Measurements from ENCODE around the gene KAZN.

GRCh38 chr1:14808768-14809167 lies 210.3 kb downstream of the KAZN start:
- TF ChIP-seq ZBTB7A (IDR thresholded peaks at IDR 0.05; ENCODE audit: low read depth) (no peak), MAX (IDR thresholded peaks at IDR 0.05) (no peak), RAD21 (IDR thresholded peaks at IDR 0.05; ENCODE audit: low read depth) (no peak), TAF1 (IDR thresholded peaks at IDR 0.05; ENCODE audit: low read depth) (no peak), EGR1 (IDR thresholded peaks at IDR 0.05) (no peak), CEBPB (IDR thresholded peaks at IDR 0.05) (no peak)
